HEK293 (cell line): ENCODE data around the gene PROSER3.

Experiments used
- CTCF ChIP-seq: fragments of 450-650 bp; formaldehyde crosslinking; IDR thresholded peaks from 2 replicates; pipeline ENCODE4 v1.5.1; 2016; ENCODE audit warnings: missing biosample characterization, missing genetic modification characterization
- KLF9 ChIP-seq: fragments of 450-650 bp; formaldehyde crosslinking; IDR thresholded peaks from 2 replicates; pipeline ENCODE4 v1.5.1; 2016; ENCODE audit warnings: missing biosample characterization, missing genetic modification characterization, low read depth
- MYNN ChIP-seq: fragments of 450-650 bp; formaldehyde crosslinking; IDR thresholded peaks from 2 replicates; pipeline ENCODE4 v1.5.1; 2016; ENCODE audit warnings: missing biosample characterization, missing genetic modification characterization, borderline replicate concordance
- SETDB1 ChIP-seq: IDR thresholded peaks from one replicate; pipeline ENCODE4 v1.6.1; 2017; ENCODE audit warnings: mild to moderate bottlenecking, low read length, moderate library complexity, mixed read lengths; ENCODE audit not compliant: insufficient read length
- TCF7L2 ChIP-seq: IDR thresholded peaks from 2 replicates; pipeline ENCODE4 v1.6.1; 2011; ENCODE audit warnings: low read depth, mild to moderate bottlenecking, inconsistent platforms, low read length, moderate library complexity, borderline replicate concordance
- ZNF133 ChIP-seq: fragments of 450-650 bp; formaldehyde crosslinking; IDR thresholded peaks from 2 replicates; pipeline ENCODE4 v1.5.1; 2016; ENCODE audit warnings: missing biosample characterization, missing genetic modification characterization
- ZNF138 ChIP-seq: fragments of 450-650 bp; formaldehyde crosslinking; IDR thresholded peaks from 2 replicates; pipeline ENCODE4 v1.5.1; 2016; ENCODE audit warnings: missing biosample characterization, missing genetic modification characterization, borderline replicate concordance
- ZNF623 ChIP-seq: fragments of 450-650 bp; formaldehyde crosslinking; IDR thresholded peaks from 2 replicates; pipeline ENCODE4 v1.5.1; 2016; ENCODE audit warnings: missing biosample characterization, missing genetic modification characterization
- ZNF645 ChIP-seq: fragments of 450-650 bp; formaldehyde crosslinking; IDR thresholded peaks from 2 replicates; pipeline ENCODE4; 2016; ENCODE audit warnings: missing biosample characterization, missing genetic modification characterization
- ZNF707 ChIP-seq: fragments of 450-650 bp; formaldehyde crosslinking; IDR thresholded peaks from 2 replicates; pipeline ENCODE4 v1.5.1; 2016; ENCODE audit warnings: missing biosample characterization, missing genetic modification characterization
- TF ChIP-seq, protein P1 (sequence below): fragments of 450-650 bp; IDR thresholded peaks from 2 replicates; pipeline ENCODE4 v1.5.1; 2018; ENCODE audit warnings: missing biosample characterization, mild to moderate bottlenecking, missing genetic modification characterization

- no peak for TF ChIP-seq ZNF645 (tag by site-specific recombination)
- no peak for TF ChIP-seq CTCF (tag by site-specific recombination)
- TF ChIP-seq ZNF133 (tag by site-specific recombination), result no peak
- no peak for TF ChIP-seq MYNN
- TF ChIP-seq ZNF707 (tag by site-specific recombination), result no peak
- TF ChIP-seq TCF7L2, result no peak
- no peak for TF ChIP-seq ZNF623 (tag by site-specific recombination)
- no peak for TF ChIP-seq SETDB1
- TF ChIP-seq ZNF138, result no peak
- TF ChIP-seq KLF9, result no peak
- TF ChIP-seq, protein P1, sequence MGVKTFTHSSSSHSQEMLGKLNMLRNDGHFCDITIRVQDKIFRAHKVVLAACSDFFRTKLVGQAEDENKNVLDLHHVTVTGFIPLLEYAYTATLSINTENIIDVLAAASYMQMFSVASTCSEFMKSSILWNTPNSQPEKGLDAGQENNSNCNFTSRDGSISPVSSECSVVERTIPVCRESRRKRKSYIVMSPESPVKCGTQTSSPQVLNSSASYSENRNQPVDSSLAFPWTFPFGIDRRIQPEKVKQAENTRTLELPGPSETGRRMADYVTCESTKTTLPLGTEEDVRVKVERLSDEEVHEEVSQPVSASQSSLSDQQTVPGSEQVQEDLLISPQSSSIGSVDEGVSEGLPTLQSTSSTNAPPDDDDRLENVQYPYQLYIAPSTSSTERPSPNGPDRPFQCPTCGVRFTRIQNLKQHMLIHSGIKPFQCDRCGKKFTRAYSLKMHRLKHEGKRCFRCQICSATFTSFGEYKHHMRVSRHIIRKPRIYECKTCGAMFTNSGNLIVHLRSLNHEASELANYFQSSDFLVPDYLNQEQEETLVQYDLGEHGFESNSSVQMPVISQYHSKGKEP (tag by site-specific recombination), result no peak
Observed at GRCh38 chr19:35779033-35779432, 21.1 kb downstream of the PROSER3 start.
